ENCODE results near the gene ANKH.

The ANKH gene

DNA sequence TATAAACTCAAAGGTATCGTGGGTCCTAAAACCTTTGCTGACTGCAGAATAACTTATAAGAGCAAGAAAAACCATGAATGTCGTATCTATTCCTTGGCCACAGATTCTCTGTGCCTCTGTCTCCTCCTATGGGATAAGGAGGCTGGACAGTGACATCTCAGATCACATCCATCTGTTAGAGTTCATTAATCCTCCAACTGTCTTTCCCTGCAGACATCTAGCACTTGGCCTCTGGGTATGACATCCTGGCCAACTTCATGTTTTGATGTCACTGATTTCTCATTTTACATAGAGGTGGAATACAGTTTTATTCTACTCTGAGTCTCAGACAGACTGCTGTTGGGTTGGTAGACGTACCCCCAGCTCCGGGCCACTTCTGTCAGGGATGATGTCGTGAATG, 120.9 kb downstream of the ANKH start:
- no CpG with 5 or more reads among the region's 5 CpGs for WGBS (ENCODE audit: insufficient coverage, insufficient read length)
- H3K4me1 ChIP-seq (ENCODE audit: control insufficient read depth, insufficient read depth, low read length), result peaks cover 1% of the 10 kb centered on the region; the same call in 1 of the 2 replicates
- DNase-seq (ENCODE audit: low read depth, low spot score), result no peak
- no peak overlapping the region for H3K4me3 ChIP-seq (ENCODE audit: low read length)
- no peaks in the 10 kb centered on the region for H3K36me3 ChIP-seq (ENCODE audit: control insufficient read depth, insufficient read depth, low read length)
- H3K27ac ChIP-seq (ENCODE audit: low read length), result no peak overlapping the region
- H3K9me3 ChIP-seq (ENCODE audit: control insufficient read depth, insufficient read depth, low read length), result no peaks in the 10 kb centered on the region
- no peaks in the 10 kb centered on the region for H3K27me3 ChIP-seq (ENCODE audit: control insufficient read depth, insufficient read depth, low read length)

DNA sequence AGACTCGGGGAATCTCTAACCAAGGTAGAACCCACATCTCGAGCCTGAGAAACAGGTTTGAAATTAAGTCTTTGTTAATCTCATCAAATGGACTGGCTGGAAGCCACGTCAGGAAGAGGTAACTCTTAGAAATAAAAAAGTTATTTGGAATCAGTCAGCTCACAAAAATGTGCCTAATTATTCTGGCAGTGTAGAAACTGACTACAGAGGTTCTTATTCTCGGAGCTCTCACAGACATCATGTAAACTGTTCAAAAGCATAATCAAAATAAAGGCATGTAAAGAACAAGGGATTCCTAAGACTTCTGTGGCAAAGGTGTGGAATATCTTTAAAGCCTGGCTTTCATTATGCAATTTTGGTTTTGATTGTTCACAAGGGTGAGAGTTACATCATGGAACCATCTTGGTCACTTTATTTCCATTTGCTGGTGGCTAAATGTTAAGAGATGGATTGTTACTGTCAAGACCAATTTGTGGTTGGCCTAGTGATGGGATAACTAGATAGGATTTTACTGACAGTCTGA, 121.9 kb downstream of the ANKH start:
- no peaks in the 10 kb centered on the region for H3K9me3 ChIP-seq (ENCODE audit: control insufficient read depth, insufficient read depth, low read length)
- H3K27ac ChIP-seq (ENCODE audit: low read length), result no peak overlapping the region
- H3K4me3 ChIP-seq (ENCODE audit: low read length), result no peak overlapping the region
- no peak for DNase-seq (ENCODE audit: low read depth, low spot score)
- no peaks in the 10 kb centered on the region for H3K27me3 ChIP-seq (ENCODE audit: control insufficient read depth, insufficient read depth, low read length)
- H3K4me1 ChIP-seq (ENCODE audit: control insufficient read depth, insufficient read depth, low read length), result peaks cover 1% of the 10 kb centered on the region; the same call in 1 of the 2 replicates
- no peaks in the 10 kb centered on the region for H3K36me3 ChIP-seq (ENCODE audit: control insufficient read depth, insufficient read depth, low read length)
- no CpG with 5 or more reads among the region's 4 CpGs for WGBS (ENCODE audit: insufficient coverage, insufficient read length)

GRCh38 chr5:14748180-14748900, 123.2 kb downstream of the ANKH start:
- Histone ChIP-seq H3K27ac (ENCODE audit: low read length) (no peak overlapping the region), H3K27me3 (ENCODE audit: control insufficient read depth, insufficient read depth, low read length) (no peaks in the 10 kb centered on the region), H3K36me3 (ENCODE audit: control insufficient read depth, insufficient read depth, low read length) (no peaks in the 10 kb centered on the region), H3K9me3 (ENCODE audit: control insufficient read depth, insufficient read depth, low read length) (no peaks in the 10 kb centered on the region), H3K4me1 (ENCODE audit: control insufficient read depth, insufficient read depth, low read length) (peaks cover 1% of the 10 kb centered on the region; the same call in 1 of the 2 replicates), H3K4me3 (ENCODE audit: low read length) (no peak overlapping the region)
- WGBS (ENCODE audit: insufficient coverage, insufficient read length), result no CpG with 5 or more reads among the region's 12 CpGs
- no peak for DNase-seq (ENCODE audit: low read depth, low spot score)

DNA sequence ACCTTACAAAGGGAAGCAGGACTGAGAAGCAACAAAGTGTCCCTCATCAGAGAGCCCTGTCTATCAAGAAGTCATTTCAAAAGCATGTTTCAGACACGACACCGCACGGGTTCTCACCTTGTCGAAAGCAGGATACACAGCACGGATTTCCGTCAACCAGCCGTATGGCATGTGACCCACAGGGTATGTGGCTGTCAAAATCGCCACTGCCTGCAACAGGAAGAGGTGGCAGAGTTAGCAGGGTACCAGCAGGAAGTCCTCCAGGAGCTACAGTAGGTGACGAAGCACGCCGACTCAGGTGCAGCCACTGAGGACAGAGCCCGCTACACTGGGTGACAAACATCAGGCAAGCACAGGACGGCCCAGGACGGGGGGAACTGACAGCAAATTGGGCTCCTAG, 125.8 kb downstream of the ANKH start:
- no peaks in the 10 kb centered on the region for H3K9me3 ChIP-seq (ENCODE audit: control insufficient read depth, insufficient read depth, low read length)
- WGBS (ENCODE audit: insufficient coverage, insufficient read length), result no CpG with 5 or more reads among the region's 14 CpGs
- no peak for DNase-seq (ENCODE audit: low read depth, low spot score)
- H3K36me3 ChIP-seq (ENCODE audit: control insufficient read depth, insufficient read depth, low read length), result no peaks in the 10 kb centered on the region
- no peak overlapping the region for H3K27ac ChIP-seq (ENCODE audit: low read length)
- no peak overlapping the region for H3K4me3 ChIP-seq (ENCODE audit: low read length)
- H3K4me1 ChIP-seq (ENCODE audit: control insufficient read depth, insufficient read depth, low read length), result peaks cover 8% of the 10 kb centered on the region; the same call in 1 of the 2 replicates
- H3K27me3 ChIP-seq (ENCODE audit: control insufficient read depth, insufficient read depth, low read length), result no peaks in the 10 kb centered on the region

DNA sequence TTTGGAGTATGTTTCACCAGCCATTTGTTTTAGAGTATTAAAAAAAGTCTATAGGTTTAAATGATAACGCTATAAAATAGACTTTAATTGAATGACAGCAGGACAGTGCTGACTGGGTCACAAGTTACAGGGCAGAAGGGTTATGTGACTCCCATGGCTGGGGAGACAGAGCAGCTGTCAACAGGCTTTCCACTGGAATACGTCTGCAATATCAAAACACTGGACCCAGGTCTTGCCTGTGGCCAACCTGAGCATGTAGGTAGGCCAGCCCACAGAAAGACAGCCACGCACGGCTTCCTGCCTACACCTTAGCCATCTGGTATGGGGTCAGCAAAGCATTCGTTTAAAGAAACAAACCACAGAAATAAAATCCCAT, 126.4 kb downstream of the ANKH start:
- H3K27ac ChIP-seq (ENCODE audit: low read length), result no peak overlapping the region
- H3K4me1 ChIP-seq (ENCODE audit: control insufficient read depth, insufficient read depth, low read length), result peaks cover 8% of the 10 kb centered on the region
- DNase-seq (ENCODE audit: low read depth, low spot score), result no peak
- no peaks in the 10 kb centered on the region for H3K9me3 ChIP-seq (ENCODE audit: control insufficient read depth, insufficient read depth, low read length)
- no peak overlapping the region for H3K4me3 ChIP-seq (ENCODE audit: low read length)
- H3K27me3 ChIP-seq (ENCODE audit: control insufficient read depth, insufficient read depth, low read length), result no peaks in the 10 kb centered on the region
- no CpG with 5 or more reads among the region's 5 CpGs for WGBS (ENCODE audit: insufficient coverage, insufficient read length)
- H3K36me3 ChIP-seq (ENCODE audit: control insufficient read depth, insufficient read depth, low read length), result no peaks in the 10 kb centered on the region

DNA sequence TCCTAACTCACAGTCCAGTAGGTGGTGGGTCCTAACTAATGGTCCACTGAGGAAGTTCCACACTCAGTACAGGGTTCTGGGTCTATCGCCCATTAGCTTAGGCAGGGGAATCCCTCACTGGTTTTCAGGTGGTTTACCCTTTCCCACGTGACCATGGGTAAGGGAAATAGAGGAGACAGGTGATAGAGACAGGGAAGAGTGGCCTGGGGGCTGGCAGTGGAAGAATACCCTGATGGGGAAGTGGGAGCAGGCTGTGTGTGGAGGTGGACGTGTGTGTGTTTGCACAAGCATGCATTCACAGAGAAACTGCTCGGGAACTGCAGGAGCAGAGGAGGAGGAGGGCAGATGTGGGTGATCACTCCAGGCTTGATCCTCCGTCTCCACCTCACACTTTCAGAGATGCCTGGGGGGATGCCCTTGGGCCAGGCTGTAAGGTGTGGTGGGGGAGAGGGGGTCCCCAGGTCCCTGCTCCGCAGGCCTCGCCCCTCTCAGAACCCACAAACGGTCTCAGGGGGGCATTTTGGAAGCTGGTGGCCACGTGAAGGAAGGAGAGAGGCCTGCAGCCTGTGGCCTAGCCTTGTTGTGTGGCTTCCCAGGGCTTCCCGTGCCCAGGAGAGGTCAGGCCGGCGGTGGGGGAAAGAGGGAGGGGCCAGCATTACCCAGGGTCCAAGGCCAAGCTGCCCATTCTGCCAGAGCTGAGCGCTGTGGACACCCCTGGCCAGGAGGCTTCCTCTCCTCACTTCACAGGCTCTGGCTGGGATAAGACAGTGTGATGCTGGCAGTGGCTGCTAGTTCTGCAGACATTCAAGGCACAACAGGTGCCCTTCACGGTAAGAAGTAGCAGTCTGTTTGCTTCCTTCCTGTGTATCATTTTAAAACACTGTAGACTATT, 127.0 kb downstream of the ANKH start:
- Histone ChIP-seq H3K27me3 (ENCODE audit: control insufficient read depth, insufficient read depth, low read length) (no peaks in the 10 kb centered on the region), H3K9me3 (ENCODE audit: control insufficient read depth, insufficient read depth, low read length) (no peaks in the 10 kb centered on the region), H3K36me3 (ENCODE audit: control insufficient read depth, insufficient read depth, low read length) (no peaks in the 10 kb centered on the region), H3K27ac (ENCODE audit: low read length) (no peak overlapping the region), H3K4me1 (ENCODE audit: control insufficient read depth, insufficient read depth, low read length) (peaks cover 8% of the 10 kb centered on the region), H3K4me3 (ENCODE audit: low read length) (no peak overlapping the region)
- WGBS (ENCODE audit: insufficient coverage, insufficient read length), result no CpG with 5 or more reads among the region's 14 CpGs
- no peak for DNase-seq (ENCODE audit: low read depth, low spot score)

DNA sequence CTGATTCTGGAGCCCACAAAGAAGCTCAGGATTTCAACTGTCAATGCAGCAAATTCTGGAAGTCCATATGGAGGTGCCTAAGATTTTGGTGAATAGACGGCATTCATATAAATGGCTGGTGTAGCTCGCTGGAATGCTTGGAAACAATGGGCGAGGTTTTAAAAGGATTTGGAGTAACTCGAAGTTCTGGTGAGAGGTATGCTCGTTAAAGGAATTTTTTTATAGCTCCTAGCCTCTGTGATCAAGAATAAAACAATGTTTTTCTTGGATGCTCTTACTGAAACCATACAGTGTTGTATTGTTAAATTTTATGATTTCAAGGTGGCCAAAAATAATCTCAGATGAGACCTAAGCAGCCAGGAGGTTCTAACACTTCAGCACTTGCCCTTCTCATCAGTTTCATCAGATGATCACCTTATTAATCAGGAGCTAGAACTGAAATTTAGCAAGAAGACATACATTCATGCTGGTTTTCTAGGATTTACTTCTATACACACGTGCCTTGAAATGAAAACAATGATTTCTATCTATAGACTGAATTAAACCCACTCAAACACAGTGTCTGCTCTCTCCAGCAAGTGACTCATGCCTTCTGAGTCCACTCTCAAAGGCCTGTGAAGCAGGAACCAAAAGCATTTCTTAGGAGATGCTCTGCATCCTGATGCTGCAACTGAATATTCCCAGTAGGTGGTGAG, 127.8 kb downstream of the ANKH start:
- peaks cover 8% of the 10 kb centered on the region for H3K4me1 ChIP-seq (ENCODE audit: control insufficient read depth, insufficient read depth, low read length)
- no peak overlapping the region for H3K27ac ChIP-seq (ENCODE audit: low read length)
- WGBS (ENCODE audit: insufficient coverage, insufficient read length), result no CpG with 5 or more reads among the region's 6 CpGs
- H3K9me3 ChIP-seq (ENCODE audit: control insufficient read depth, insufficient read depth, low read length), result no peaks in the 10 kb centered on the region
- no peaks in the 10 kb centered on the region for H3K36me3 ChIP-seq (ENCODE audit: control insufficient read depth, insufficient read depth, low read length)
- no peak overlapping the region for H3K4me3 ChIP-seq (ENCODE audit: low read length)
- no peaks in the 10 kb centered on the region for H3K27me3 ChIP-seq (ENCODE audit: control insufficient read depth, insufficient read depth, low read length)
- DNase-seq (ENCODE audit: low read depth, low spot score), result no peak

GRCh38 chr5:14742498-14742897, 129.1 kb downstream of the ANKH start:
- Histone ChIP-seq H3K27me3 (ENCODE audit: control insufficient read depth, insufficient read depth, low read length) (no peaks in the 10 kb centered on the region), H3K36me3 (ENCODE audit: control insufficient read depth, insufficient read depth, low read length) (0 out of 2 replicates have a peak, but pooled peaks cover under 1% of the 10 kb centered on the region), H3K9me3 (ENCODE audit: control insufficient read depth, insufficient read depth, low read length) (no peaks in the 10 kb centered on the region), H3K4me3 (ENCODE audit: low read length) (no peak overlapping the region), H3K4me1 (ENCODE audit: control insufficient read depth, insufficient read depth, low read length) (peaks cover 8% of the 10 kb centered on the region), H3K27ac (ENCODE audit: low read length) (no peak overlapping the region)
- WGBS (ENCODE audit: insufficient coverage, insufficient read length), result no CpG with 5 or more reads among the region's 9 CpGs
- DNase-seq (ENCODE audit: low read depth, low spot score), result no peak

GRCh38 chr5:14741801-14742440, 129.7 kb downstream of the ANKH start:
- WGBS (ENCODE audit: insufficient coverage, insufficient read length), result no CpG with 5 or more reads among the region's 11 CpGs
- no peaks in the 10 kb centered on the region for H3K27me3 ChIP-seq (ENCODE audit: control insufficient read depth, insufficient read depth, low read length)
- no peak overlapping the region for H3K27ac ChIP-seq (ENCODE audit: low read length)
- H3K36me3 ChIP-seq (ENCODE audit: control insufficient read depth, insufficient read depth, low read length), result 0 out of 2 replicates have a peak, but pooled peaks cover 2% of the 10 kb centered on the region
- H3K9me3 ChIP-seq (ENCODE audit: control insufficient read depth, insufficient read depth, low read length), result no peaks in the 10 kb centered on the region
- peaks cover 8% of the 10 kb centered on the region for H3K4me1 ChIP-seq (ENCODE audit: control insufficient read depth, insufficient read depth, low read length)
- no peak for DNase-seq (ENCODE audit: low read depth, low spot score)
- no peak overlapping the region for H3K4me3 ChIP-seq (ENCODE audit: low read length)

GRCh38 chr5:14741131-14741530, 130.4 kb downstream of the ANKH start:
- Histone ChIP-seq H3K27me3 (ENCODE audit: control insufficient read depth, insufficient read depth, low read length) (no peaks in the 10 kb centered on the region), H3K9me3 (ENCODE audit: control insufficient read depth, insufficient read depth, low read length) (no peaks in the 10 kb centered on the region), H3K36me3 (ENCODE audit: control insufficient read depth, insufficient read depth, low read length) (0 out of 2 replicates have a peak, but pooled peaks cover 2% of the 10 kb centered on the region), H3K4me3 (ENCODE audit: low read length) (no peak overlapping the region), H3K4me1 (ENCODE audit: control insufficient read depth, insufficient read depth, low read length) (peaks cover 8% of the 10 kb centered on the region), H3K27ac (ENCODE audit: low read length) (no peak overlapping the region)
- DNase-seq (ENCODE audit: low read depth, low spot score), result no peak
- WGBS (ENCODE audit: insufficient coverage, insufficient read length), result no CpG with 5 or more reads among the region's 13 CpGs

All from iPS DF 6.9 (cell line).